HG02981 (cell line): Measurements from ENCODE around the gene TMEM163.
A peak's percentile ranks its signal among the peaks of the same experiment; 100 is the strongest.
"Not testable (repeated sequence)": the region's sequence is repeated elsewhere in the genome, so short reads cannot be mapped to it uniquely, and the experiment has no call there.

Experiments used
- ATAC-seq: cut with Tn5 transposase; IDR thresholded peaks from one replicate; pipeline ENCODE4 v1.9.1; 2021; ENCODE audit warnings: mild to moderate bottlenecking, moderate library complexity; ENCODE audit not compliant: unreplicated experiment

TMEM163 gene

GRCh38 chr2:134718817-134719814 is at the start of gene TMEM163:
Gene TMEM163 (minus strand): TSS chr2:134719000.
- no peak for ATAC-seq

- no peak for ATAC-seq
Observed at GRCh38 chr2:134766583-134766982, 47.8 kb upstream of the TMEM163 start.

GRCh38 chr2:134765987-134766386 is 47.2 kb upstream of the TMEM163 start:
- no peak for ATAC-seq

GRCh38 chr2:134764164-134764563 is 45.4 kb upstream of the TMEM163 start:
- no peak for ATAC-seq

GRCh38 chr2:134763164-134763710 is 44.4 kb upstream of the TMEM163 start:
- ATAC-seq, result no peak

- ATAC-seq, result no peak
Observed at GRCh38 chr2:134762508-134762907, 43.7 kb upstream of the TMEM163 start.

GRCh38 chr2:134760385-134760784 is 41.6 kb upstream of the TMEM163 start:
- ATAC-seq, result no peak

GRCh38 chr2:134758633-134759032 is 39.8 kb upstream of the TMEM163 start:
- peak; percentile 95 for ATAC-seq

- not testable (repeated sequence) for ATAC-seq
Observed at GRCh38 chr2:134751981-134752380, 33.2 kb upstream of the TMEM163 start.

- no peak for ATAC-seq
Observed at GRCh38 chr2:134745546-134745945, 26.7 kb upstream of the TMEM163 start.

- ATAC-seq, result no peak
Observed at GRCh38 chr2:134745023-134745422, 26.2 kb upstream of the TMEM163 start.

GRCh38 chr2:134739879-134740301 is 21.1 kb upstream of the TMEM163 start:
- ATAC-seq, result peak; percentile 95

- no peak for ATAC-seq
Observed at GRCh38 chr2:134739236-134739878, 20.6 kb upstream of the TMEM163 start.

- ATAC-seq, result no peak
Observed at GRCh38 chr2:134738141-134738870, 19.5 kb upstream of the TMEM163 start.

GRCh38 chr2:134737671-134738070 is 18.9 kb upstream of the TMEM163 start:
- ATAC-seq, result no peak

GRCh38 chr2:134736167-134736880 is 17.5 kb upstream of the TMEM163 start:
- ATAC-seq, result no peak

- no peak for ATAC-seq
Observed at GRCh38 chr2:134728163-134728562, 9.4 kb upstream of the TMEM163 start.

- no peak for ATAC-seq
Observed at GRCh38 chr2:134727385-134727784, 8.6 kb upstream of the TMEM163 start.

GRCh38 chr2:134726645-134727044 is 7.8 kb upstream of the TMEM163 start:
- ATAC-seq, result no peak

GRCh38 chr2:134725876-134726275 is 7.1 kb upstream of the TMEM163 start:
- ATAC-seq, result no peak
